Subcutaneous adipose tissue (tissue), 4 donors: ENCODE results near the gene DPP6. TPM values are rescaled to one million over a fixed set of nuclear protein-coding genes. Genes with fewer than 3 reads are reported as not detected.

Source experiments
- total RNA-seq, 4 donors: library from RNA; depleted of rRNA; stranded (reverse); fragments of >200 nt; gene quantifications; one replicate each; pipeline ENCODE4 v1.1.0, GENCODE V29; 2016
- TF ChIP-seq, protein P1 (sequence below): fragments of 450-650 bp; IDR thresholded peaks from one replicate; pipeline ENCODE4 v1.5.1; 2016; ENCODE audit warnings: low read depth, mild to moderate bottlenecking, control low read depth, antibody characterized with exemption, moderate library complexity

The DPP6 gene
- total RNA-seq, 4 donors from 2014 or later: 0.19 to 2.0 (median 0.85) TPM; not detected in 1

DNA sequence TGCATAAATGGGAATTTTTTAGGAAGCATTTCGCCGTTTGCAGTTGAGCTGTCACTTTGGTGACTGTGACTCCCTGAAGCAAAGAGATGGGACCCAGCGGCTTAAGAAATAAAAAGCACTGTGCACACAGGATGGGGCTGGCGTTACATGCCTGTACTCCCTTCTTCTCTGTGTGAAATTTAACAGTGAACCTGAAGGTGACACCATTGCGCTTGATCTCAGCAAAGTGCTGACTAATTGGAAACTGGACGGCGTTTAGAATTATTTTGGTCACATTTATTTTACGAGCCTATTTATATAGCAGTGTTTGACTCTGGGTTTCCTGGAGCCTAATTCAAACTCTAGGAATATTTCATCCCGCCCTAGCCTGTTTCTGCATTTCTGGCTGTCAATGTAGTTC is 804.5 kb downstream of the DPP6 start:
- TF ChIP-seq, protein P1, sequence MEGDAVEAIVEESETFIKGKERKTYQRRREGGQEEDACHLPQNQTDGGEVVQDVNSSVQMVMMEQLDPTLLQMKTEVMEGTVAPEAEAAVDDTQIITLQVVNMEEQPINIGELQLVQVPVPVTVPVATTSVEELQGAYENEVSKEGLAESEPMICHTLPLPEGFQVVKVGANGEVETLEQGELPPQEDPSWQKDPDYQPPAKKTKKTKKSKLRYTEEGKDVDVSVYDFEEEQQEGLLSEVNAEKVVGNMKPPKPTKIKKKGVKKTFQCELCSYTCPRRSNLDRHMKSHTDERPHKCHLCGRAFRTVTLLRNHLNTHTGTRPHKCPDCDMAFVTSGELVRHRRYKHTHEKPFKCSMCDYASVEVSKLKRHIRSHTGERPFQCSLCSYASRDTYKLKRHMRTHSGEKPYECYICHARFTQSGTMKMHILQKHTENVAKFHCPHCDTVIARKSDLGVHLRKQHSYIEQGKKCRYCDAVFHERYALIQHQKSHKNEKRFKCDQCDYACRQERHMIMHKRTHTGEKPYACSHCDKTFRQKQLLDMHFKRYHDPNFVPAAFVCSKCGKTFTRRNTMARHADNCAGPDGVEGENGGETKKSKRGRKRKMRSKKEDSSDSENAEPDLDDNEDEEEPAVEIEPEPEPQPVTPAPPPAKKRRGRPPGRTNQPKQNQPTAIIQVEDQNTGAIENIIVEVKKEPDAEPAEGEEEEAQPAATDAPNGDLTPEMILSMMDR: no peak

DNA sequence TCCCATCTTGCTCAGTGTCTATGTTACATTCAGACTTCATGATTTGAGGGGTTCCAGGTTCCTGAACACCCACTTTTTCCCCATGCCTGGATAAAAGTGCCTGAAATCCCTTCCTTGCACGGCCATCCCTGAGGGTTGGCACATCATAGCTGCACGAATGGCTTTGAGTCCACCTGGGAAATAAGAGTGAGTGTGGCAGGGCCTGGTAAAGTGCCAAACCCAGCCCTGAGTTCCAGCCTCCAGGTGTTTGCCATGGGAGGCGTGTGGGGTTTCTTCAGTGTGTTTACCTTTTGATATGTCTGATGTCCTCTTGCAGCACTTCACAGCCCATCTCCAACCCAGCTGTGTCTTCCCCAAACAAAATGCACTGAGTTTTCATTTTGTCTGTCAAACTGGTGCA is 805.0 kb downstream of the DPP6 start:
- TF ChIP-seq, protein P1: no peak

DNA sequence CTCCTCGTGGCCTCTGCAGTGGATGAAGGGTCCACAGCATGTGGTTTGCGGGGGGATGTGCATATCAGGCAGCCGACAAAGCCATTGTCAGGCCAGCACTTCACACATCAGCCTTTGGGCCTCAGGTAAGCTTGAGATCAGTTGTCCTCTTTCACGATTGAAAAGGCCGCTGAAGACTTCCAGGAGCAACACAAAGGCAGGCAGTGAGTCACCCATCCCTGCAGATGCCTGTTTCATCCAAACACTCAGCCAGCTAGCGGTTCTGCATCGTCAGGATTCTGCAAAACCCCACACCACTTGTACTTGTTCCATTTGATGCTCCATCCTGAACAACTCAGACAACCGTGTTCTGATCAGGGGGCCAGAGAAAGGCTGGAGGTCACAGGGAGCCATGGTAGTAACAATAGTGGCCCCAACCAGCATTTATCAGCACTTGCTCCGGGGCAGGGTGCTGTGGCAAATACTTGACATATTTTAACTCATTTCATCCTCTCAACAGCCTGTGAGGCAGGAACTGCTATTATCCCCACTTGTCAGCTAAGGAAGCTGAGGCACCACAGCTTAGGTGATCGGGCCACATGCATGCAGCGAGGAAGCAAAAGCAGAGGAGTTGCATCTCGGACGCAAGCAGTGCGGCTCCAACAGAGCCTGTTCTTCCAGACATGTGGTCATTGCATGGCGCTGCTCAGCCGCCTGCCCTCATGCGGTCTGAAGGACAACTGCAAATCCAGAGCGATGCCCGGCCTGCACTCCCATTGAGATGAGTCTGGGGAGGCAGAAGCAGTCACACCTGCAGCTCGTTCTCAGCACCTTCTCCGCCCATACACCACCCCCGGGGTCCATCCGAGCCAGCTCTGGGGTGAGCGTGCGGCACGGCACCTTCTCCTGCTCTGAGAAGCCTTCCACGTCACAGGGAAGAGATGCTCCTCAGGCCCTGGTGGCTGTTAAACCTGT is 805.8 kb downstream of the DPP6 start:
- TF ChIP-seq, protein P1: no peak

GRCh38 chr7:154858836-154859537 is 806.8 kb downstream of the DPP6 start:
- TF ChIP-seq, protein P1: no peak

GRCh38 chr7:154859747-154860620 is 807.8 kb downstream of the DPP6 start:
- TF ChIP-seq, protein P1: no peak

GRCh38 chr7:154860621-154861375 is 808.6 kb downstream of the DPP6 start:
- TF ChIP-seq, protein P1: no peak
